GM18511 (cell line): ENCODE results near the gene MYH9.

Source experiments
- ATAC-seq: cut with Tn5 transposase; IDR thresholded peaks from one replicate; pipeline ENCODE4 v1.9.1; 2021; ENCODE audit warnings: mild to moderate bottlenecking, moderate library complexity; ENCODE audit not compliant: unreplicated experiment

MYH9 gene

GRCh38 chr22:36234919-36235318 lies 152.8 kb downstream of the MYH9 start:
- no peak for ATAC-seq

DNA sequence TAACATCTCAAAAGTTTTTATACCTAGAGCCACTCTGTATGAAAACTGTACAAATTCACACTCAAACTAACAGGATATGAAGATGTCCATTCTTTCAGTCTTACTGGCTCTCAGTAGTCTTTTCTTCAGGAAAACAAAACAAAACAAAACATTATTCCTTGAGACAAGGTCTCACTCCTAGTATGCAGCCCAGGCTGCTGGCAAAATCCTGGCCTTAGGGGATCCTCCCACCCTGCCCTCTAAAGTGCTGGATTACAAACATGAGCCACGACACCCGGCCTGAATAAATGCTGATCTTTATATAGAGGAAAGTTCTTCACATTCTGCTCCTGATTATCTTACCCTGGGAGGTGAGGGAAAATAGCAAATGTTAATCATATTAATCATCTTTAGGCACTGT lies 153.6 kb downstream of the MYH9 start:
- no peak for ATAC-seq

DNA sequence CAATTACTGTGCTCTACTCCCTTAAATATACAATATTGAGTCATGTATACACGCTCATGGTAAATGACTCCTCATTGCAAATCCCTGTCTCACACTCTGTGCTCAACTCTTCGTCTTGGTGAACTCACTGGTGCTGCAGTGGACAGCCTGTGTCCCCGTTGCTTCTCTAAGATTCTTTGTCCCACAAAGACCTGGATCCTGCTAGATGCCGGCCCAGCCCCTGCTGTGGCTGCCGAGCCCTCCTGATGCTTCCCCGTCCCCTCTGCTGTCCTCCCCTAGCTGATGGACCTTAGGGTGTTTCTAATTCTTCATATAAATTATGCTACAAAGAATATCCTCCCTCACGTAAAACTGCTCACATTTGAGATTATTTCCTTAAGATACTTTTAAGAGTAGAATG lies 154.0 kb downstream of the MYH9 start:
- no peak for ATAC-seq

DNA sequence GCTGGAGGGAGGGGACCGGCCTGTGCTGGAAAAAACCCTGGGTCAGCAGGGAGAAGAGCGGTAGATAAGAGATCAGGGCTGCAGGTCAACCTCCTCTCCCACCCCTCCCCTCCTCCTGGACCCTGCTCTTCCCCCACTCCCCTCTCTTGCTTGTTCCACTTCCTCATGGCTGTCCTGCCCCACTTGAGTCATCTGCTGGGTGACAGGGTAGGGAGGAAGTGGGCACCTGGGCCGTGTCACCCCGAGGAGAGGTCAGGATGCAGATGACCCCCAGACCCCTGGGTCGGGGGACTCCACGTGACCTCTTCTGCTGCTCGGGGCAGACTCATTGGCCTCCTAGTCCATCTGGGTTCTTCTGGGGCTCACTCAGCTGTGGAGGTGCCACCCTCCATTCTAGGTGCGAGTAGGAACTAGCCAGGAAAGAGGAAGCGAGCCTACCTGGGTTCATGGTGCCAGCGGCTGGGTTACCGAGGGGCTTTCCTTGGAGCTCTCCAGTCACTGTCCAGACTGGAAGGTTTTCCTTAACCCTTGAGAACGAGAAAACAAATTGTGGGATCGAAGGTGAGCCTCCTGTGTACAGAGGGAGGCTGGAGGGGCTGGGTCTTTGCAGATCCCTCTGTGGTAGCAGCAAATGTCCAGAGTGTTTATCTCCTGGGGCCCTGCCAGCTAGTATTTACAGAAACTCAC lies 154.9 kb downstream of the MYH9 start:
- no peak for ATAC-seq
